Placental pericyte (primary cell): ENCODE measurements around the gene RGP1. TPM values are rescaled to one million over a fixed set of nuclear protein-coding genes. Genes with fewer than 3 reads are reported as not detected.

Experiments used
- small RNA-seq: library from RNA; depleted of rRNA; stranded (forward); fragments of <200 nt; gene quantifications from one replicate; pipeline ENCODE3, GENCODE V24; 2012; ENCODE audit warnings: low replicate concordance
- total RNA-seq: library from RNA; depleted of rRNA; stranded (reverse); fragments of >200 nt; gene quantifications from 2 replicates; pipeline ENCODE4 v1.2.3, GENCODE V29; 2012

Gene RGP1
- total RNA-seq, result 17.1 and 23.6 TPM in 2 replicates

GRCh38 chr9:35748858-35749514 is at the start of gene RGP1, which contains the start of gene GBA2:
Gene RGP1 (plus strand): TSS chr9:35749287. CDS start chr9:35749756, 469 bp downstream.
Gene GBA2 (minus strand): TSS chr9:35749228. CDS start chr9:35748704, 524 bp downstream.

GRCh38 chr9:35732185-35732799 is 16.8 kb upstream of the RGP1 start, which contains the start of the genes CREB3 and TLN1:
Gene CREB3 (plus strand): TSS chr9:35732666. CDS start chr9:35732773, 107 bp downstream.
Gene TLN1 (minus strand): TSS chr9:35732195. CDS start chr9:35725694, 6,501 bp downstream.

GRCh38 chr9:35754264-35754663 is 5.2 kb downstream of the RGP1 start, which contains the start of gene MSMP:
Gene MSMP (minus strand): TSS chr9:35754276. CDS start chr9:35754129, 147 bp downstream.

GRCh38 chr9:35791297-35791921 is 42.3 kb downstream of the RGP1 start, which contains the start of gene NPR2:
Gene NPR2 (plus strand): TSS chr9:35791591. CDS start chr9:35792409, 818 bp downstream.

Small RNAs within 50 kb of the gene (small RNA-seq; reads per million reads assigned to genes)
- 0.68 reads per million, percentile 30 among the genes with 10 or more reads in this experiment for gene MIR6853

Other genes starting within 250 kb of the RGP1 start
- 14.9 and 21.2 TPM in 2 replicates for gene TESK1, start 144.0 kb upstream of the RGP1 start, total RNA-seq
- gene CD72, start 130.9 kb upstream of the RGP1 start, total RNA-seq, result 0.43 and 0.66 TPM in 2 replicates
- gene SIT1, start 98.4 kb upstream of the RGP1 start, total RNA-seq, result not detected in 2 replicates
- 24,654 and 27,284 TPM in 2 replicates for gene RMRP, start 91.3 kb upstream of the RGP1 start, total RNA-seq
- gene CCDC107, start 91.0 kb upstream of the RGP1 start, total RNA-seq, result 8.3 and 19.9 TPM in 2 replicates
- 0.44 and 6.3 TPM in 2 replicates for gene ARHGEF39, start 84.1 kb upstream of the RGP1 start, total RNA-seq
- gene CA9, start 75.4 kb upstream of the RGP1 start, total RNA-seq, result not detected in 2 replicates
- gene TPM2, start 59.4 kb upstream of the RGP1 start, total RNA-seq, result 668 and 1,162 TPM in 2 replicates
- 382 and 598 TPM in 2 replicates for gene TLN1, start 17.1 kb upstream of the RGP1 start, total RNA-seq
- gene CREB3, start 16.6 kb upstream of the RGP1 start, total RNA-seq, result 125 and 128 TPM in 2 replicates
- 41.9 and 42.0 TPM in 2 replicates for gene GBA2, start 59 bp upstream of the RGP1 start, total RNA-seq
- gene MSMP, start 5.0 kb downstream of the RGP1 start, total RNA-seq, result not detected in 2 replicates
- gene NPR2, start 42.3 kb downstream of the RGP1 start, total RNA-seq, result 14.0 and 22.3 TPM in 2 replicates
- gene SPAG8, start 63.0 kb downstream of the RGP1 start, total RNA-seq, result 0.66 and 1.0 TPM in 2 replicates
- 16.6 and 26.7 TPM in 2 replicates for gene HINT2, start 65.8 kb downstream of the RGP1 start, total RNA-seq
- not detected in 2 replicates for gene FAM221B, start 79.4 kb downstream of the RGP1 start, total RNA-seq
- gene TMEM8B, start 79.9 kb downstream of the RGP1 start, total RNA-seq, result 0.86 and 2.6 TPM in 2 replicates
- not detected in 2 replicates for gene OR13J1, start 121.1 kb downstream of the RGP1 start, total RNA-seq
- gene HRCT1, start 156.9 kb downstream of the RGP1 start, total RNA-seq, result 0.43 TPM in 1 of 2 replicates, not detected in the other
- not detected in 2 replicates for gene SPAAR, start 160.2 kb downstream of the RGP1 start, total RNA-seq
- 0.14 and 0.22 TPM in 2 replicates for gene OR2S2, start 208.9 kb downstream of the RGP1 start, total RNA-seq